GM13977 (cell line): ENCODE measurements around the gene ANKRD33.

ENCODE experiments used
- DNase-seq: peaks from one replicate; pipeline ENCODE4 v3.0.0; 2012; ENCODE audit warnings: low spot score
- CTCF ChIP-seq: IDR thresholded peaks from 2 replicates; pipeline ENCODE4 v1.5.1; 2012; ENCODE audit warnings: mild to moderate bottlenecking, control low read depth; ENCODE audit not compliant: insufficient read depth; ENCODE audit errors: extremely low read depth, missing control alignments
- in situ Hi-C: fragments of 300-500 bp; cut with MboI; formaldehyde crosslinking; loops from one replicate; pipeline ENCODE4 v1.12.0; 2022; ENCODE audit warnings: low sequenced_read_pairs, low pct_unique_long_range_greater_than_20kb, mixed read lengths, inconsistent platforms; ENCODE audit not compliant: unreplicated experiment

The ANKRD33 gene

GRCh38 chr12:51906430-51907082, 18.7 kb downstream of the ANKRD33 start:
- no peak for DNase-seq
- no peak for TF ChIP-seq CTCF
- in situ Hi-C loops, result no loop called here

GRCh38 chr12:51907083-51907855, 19.4 kb downstream of the ANKRD33 start, which contains the start of gene ACVRL1:
Gene ACVRL1 (plus strand): TSS chr12:51907504. CDS start chr12:51912475, 4,971 bp downstream.
- DNase-seq, result no peak
- in situ Hi-C loops, result no loop called here
- no peak for TF ChIP-seq CTCF

- no peak for TF ChIP-seq CTCF
- in situ Hi-C loops, result no loop called here
- DNase-seq, result no peak
Observed at GRCh38 chr12:51907856-51908425, 20.0 kb downstream of the ANKRD33 start.

- no peak for TF ChIP-seq CTCF
- no peak for DNase-seq
- in situ Hi-C loops, result no loop called here
Observed at GRCh38 chr12:51908876-51909592, 21.1 kb downstream of the ANKRD33 start.

GRCh38 chr12:51910168-51910567, 22.3 kb downstream of the ANKRD33 start:
- no peak for TF ChIP-seq CTCF
- no peak for DNase-seq
- in situ Hi-C loops, result no loop called here

- no peak for DNase-seq
- no peak for TF ChIP-seq CTCF
- in situ Hi-C loops, result no loop called here
Observed at GRCh38 chr12:51910691-51911090, 22.8 kb downstream of the ANKRD33 start.
